Upper lobe of left lung (tissue), 4 donors: ENCODE data around the gene GRM5.

ENCODE experiments used
- POLR2AphosphoS5 ChIP-seq, 2 donors: sonication (generic); formaldehyde crosslinking; IDR thresholded peaks; one replicate each; pipeline ENCODE4 v1.5.1; 2017; ENCODE audit warnings: antibody characterized with exemption in 2 of 2
- TF ChIP-seq, protein P1 (sequence below), 6 experiments: fragments of 450-650 bp in 4 of 6; fragments of 200-600 bp in 2 of 6; sonication (generic) in 2 of 6; IDR thresholded peaks; one replicate each; pipeline ENCODE4 v1.5.1; 2016 to 2019; ENCODE audit warnings: antibody characterized with exemption in 6 of 6

DNA sequence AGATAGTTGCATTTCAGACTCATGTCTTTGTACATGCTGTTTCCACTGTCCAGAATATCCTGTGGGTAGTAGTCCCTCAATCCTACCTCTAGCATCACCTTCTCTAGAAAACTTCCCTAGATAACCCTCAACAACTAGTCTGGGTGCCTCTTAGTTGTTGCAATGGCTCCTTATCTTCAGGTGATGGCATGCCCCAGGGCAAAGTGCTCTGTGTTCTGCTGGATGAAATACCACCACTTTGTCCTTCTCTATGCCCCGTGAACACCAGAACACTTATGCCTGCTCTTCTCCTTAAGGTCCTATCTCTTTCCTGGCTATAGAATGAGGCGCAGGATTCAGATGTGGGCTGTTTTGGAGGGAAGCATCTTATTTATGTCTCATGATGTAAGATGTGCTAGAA lies 569.9 kb downstream of the GRM5 start:
- TF ChIP-seq, protein P1, sequence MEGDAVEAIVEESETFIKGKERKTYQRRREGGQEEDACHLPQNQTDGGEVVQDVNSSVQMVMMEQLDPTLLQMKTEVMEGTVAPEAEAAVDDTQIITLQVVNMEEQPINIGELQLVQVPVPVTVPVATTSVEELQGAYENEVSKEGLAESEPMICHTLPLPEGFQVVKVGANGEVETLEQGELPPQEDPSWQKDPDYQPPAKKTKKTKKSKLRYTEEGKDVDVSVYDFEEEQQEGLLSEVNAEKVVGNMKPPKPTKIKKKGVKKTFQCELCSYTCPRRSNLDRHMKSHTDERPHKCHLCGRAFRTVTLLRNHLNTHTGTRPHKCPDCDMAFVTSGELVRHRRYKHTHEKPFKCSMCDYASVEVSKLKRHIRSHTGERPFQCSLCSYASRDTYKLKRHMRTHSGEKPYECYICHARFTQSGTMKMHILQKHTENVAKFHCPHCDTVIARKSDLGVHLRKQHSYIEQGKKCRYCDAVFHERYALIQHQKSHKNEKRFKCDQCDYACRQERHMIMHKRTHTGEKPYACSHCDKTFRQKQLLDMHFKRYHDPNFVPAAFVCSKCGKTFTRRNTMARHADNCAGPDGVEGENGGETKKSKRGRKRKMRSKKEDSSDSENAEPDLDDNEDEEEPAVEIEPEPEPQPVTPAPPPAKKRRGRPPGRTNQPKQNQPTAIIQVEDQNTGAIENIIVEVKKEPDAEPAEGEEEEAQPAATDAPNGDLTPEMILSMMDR (IDR thresholded peaks at IDR 0.05): no peak
- no peak for TF ChIP-seq POLR2AphosphoS5 (IDR thresholded peaks at IDR 0.05)
